Ishikawa (cell line): ENCODE measurements around the gene PPP3R1.

Experiments used
- CEBPB ChIP-seq: IDR thresholded peaks from 2 replicates; pipeline ENCODE4 v1.6.1; 2012
- EP300 ChIP-seq: IDR thresholded peaks from 2 replicates; pipeline ENCODE4 v1.6.1; 2012; ENCODE audit warnings: borderline replicate concordance
- FOXM1 ChIP-seq: IDR thresholded peaks from 2 replicates; pipeline ENCODE4 v1.6.1; 2012; ENCODE audit warnings: low read depth, borderline replicate concordance
- RAD21 ChIP-seq: IDR thresholded peaks from 2 replicates; pipeline ENCODE4 v1.6.1; 2012; ENCODE audit warnings: low read depth
- TAF1 ChIP-seq: IDR thresholded peaks from 2 replicates; pipeline ENCODE4 v1.6.1; 2012; ENCODE audit warnings: low read depth, mild to moderate bottlenecking
- USF1 ChIP-seq: IDR thresholded peaks from 2 replicates; pipeline ENCODE4 v1.6.1; 2012
- ZBTB7A ChIP-seq: IDR thresholded peaks from 2 replicates; pipeline ENCODE4 v1.6.1; 2012; ENCODE audit warnings: low read depth
- TF ChIP-seq, protein P1 (sequence below): IDR thresholded peaks from 2 replicates; pipeline ENCODE4 v1.6.1; 2012
- TF ChIP-seq, protein P2 (sequence below): IDR thresholded peaks from 2 replicates; pipeline ENCODE4 v1.6.1; 2012; ENCODE audit warnings: low read depth, mild to moderate bottlenecking

GRCh38 chr2:68141875-68142274 is 110.5 kb downstream of the PPP3R1 start:
- TF ChIP-seq, protein P1, sequence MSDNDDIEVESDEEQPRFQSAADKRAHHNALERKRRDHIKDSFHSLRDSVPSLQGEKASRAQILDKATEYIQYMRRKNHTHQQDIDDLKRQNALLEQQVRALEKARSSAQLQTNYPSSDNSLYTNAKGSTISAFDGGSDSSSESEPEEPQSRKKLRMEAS = no peak
- TF ChIP-seq RAD21 (no peak), EP300 (no peak), ZBTB7A (no peak), TAF1 (no peak), CEBPB (no peak), FOXM1 (no peak), USF1 (no peak)
- TF ChIP-seq, protein P2, sequence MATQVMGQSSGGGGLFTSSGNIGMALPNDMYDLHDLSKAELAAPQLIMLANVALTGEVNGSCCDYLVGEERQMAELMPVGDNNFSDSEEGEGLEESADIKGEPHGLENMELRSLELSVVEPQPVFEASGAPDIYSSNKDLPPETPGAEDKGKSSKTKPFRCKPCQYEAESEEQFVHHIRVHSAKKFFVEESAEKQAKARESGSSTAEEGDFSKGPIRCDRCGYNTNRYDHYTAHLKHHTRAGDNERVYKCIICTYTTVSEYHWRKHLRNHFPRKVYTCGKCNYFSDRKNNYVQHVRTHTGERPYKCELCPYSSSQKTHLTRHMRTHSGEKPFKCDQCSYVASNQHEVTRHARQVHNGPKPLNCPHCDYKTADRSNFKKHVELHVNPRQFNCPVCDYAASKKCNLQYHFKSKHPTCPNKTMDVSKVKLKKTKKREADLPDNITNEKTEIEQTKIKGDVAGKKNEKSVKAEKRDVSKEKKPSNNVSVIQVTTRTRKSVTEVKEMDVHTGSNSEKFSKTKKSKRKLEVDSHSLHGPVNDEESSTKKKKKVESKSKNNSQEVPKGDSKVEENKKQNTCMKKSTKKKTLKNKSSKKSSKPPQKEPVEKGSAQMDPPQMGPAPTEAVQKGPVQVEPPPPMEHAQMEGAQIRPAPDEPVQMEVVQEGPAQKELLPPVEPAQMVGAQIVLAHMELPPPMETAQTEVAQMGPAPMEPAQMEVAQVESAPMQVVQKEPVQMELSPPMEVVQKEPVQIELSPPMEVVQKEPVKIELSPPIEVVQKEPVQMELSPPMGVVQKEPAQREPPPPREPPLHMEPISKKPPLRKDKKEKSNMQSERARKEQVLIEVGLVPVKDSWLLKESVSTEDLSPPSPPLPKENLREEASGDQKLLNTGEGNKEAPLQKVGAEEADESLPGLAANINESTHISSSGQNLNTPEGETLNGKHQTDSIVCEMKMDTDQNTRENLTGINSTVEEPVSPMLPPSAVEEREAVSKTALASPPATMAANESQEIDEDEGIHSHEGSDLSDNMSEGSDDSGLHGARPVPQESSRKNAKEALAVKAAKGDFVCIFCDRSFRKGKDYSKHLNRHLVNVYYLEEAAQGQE = no peak
